Ascending aorta (tissue), 2 donors: ENCODE data around the gene NETO2. TPM values are rescaled to one million over a fixed set of nuclear protein-coding genes. Genes with fewer than 3 reads are reported as not detected.

Experiments
- DNase-seq, 2 donors: peaks; one replicate each; pipeline ENCODE4 v3.0.0-alpha.2; 2019; ENCODE audit warnings: low spot score in 2 of 2
- H3K27ac ChIP-seq, 2 donors: fragments of 200-600 bp; sonication (generic); one replicate each; pipeline ENCODE4 v1.5.1; 2016 to 2017; ENCODE audit warnings: mild to moderate bottlenecking in 1 of 2
- H3K27me3 ChIP-seq: fragments of 200-600 bp; sonication (generic); one replicate; pipeline ENCODE4 v1.5.1; 2017
- H3K36me3 ChIP-seq, 2 donors: fragments of 200-600 bp; sonication (generic); one replicate each; pipeline ENCODE4 v1.5.1; 2016
- H3K4me1 ChIP-seq, 2 donors: fragments of 200-600 bp; sonication (generic); one replicate each; pipeline ENCODE4 v1.5.1; 2016 to 2017; ENCODE audit warnings: mild to moderate bottlenecking in 1 of 2
- H3K4me3 ChIP-seq, 2 donors: fragments of 200-600 bp; sonication (generic); one replicate each; pipeline ENCODE4 v1.5.1; 2016 to 2017; ENCODE audit warnings: mild to moderate bottlenecking in 1 of 2
- H3K9me3 ChIP-seq, 2 donors: fragments of 200-600 bp; sonication (generic); one replicate each; pipeline ENCODE4 v1.5.1; 2016
- intact Hi-C: fragments of 100-400 bp; cut with DNase I; formaldehyde crosslinking; loops from one replicate; pipeline ENCODE4 v1.15.1; 2023
- total RNA-seq: library from RNA; depleted of rRNA; stranded (reverse); fragments of >200 nt; gene quantifications from one replicate; pipeline ENCODE4 v1.1.0, GENCODE V29; 2016
- TF ChIP-seq, protein P1 (sequence below), 3 experiments: fragments of 200-600 bp in 2 of 3; fragments of 450-650 bp in 1 of 3; sonication (generic) in 2 of 3; IDR thresholded peaks; one replicate each; pipeline ENCODE4 v1.5.1; 2016 to 2019; ENCODE audit warnings: antibody characterized with exemption in 3 of 3, mild to moderate bottlenecking in 1 of 3, moderate library complexity in 1 of 3

The NETO2 gene
- total RNA-seq, 1 donor from 2014 or later = 5.9 TPM

DNA sequence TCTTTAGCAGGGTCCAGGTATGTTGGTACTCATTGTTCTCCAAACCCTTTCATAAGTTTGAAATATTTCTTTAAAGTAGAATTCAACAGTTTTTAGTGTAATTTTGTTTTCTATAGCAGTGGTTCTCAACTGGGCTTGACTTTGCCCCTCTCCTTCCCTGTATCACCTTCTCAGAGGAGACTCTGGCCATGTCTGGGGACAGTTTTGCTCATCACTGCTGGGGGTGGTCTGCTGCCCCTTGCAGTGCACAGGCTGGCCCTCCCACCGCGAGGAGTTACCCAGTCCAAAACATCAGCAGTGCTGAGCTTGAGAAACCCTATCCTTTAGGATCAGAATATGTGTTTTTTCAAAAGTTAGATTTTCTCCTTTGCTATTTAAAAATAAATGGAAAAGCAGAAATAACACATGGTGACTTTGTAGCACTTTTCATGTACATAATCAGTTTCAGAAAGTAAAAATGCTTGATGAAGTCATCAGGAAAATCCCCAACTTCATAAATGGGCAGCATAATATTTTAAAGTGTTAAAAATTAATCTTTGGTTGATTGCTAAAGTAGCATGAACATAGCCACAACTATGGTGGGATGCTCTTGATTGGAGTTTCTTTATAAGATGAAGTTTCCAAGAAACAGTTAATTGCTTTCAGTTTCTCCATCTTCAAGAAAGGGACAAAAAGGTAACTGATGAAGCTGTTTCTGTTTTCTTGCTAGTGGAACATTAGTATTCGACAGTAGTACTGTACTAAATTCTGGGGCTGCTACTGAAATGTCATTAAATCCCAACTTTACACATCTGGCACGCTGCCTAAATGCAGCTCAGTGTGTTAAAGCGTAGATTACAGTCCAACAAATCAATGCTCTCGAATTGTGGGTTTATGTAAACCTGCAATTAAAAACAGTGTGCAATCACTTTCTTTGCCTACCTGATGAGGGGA lies 70.3 kb downstream of the NETO2 start:
- intact Hi-C loops = no loop called here

DNA sequence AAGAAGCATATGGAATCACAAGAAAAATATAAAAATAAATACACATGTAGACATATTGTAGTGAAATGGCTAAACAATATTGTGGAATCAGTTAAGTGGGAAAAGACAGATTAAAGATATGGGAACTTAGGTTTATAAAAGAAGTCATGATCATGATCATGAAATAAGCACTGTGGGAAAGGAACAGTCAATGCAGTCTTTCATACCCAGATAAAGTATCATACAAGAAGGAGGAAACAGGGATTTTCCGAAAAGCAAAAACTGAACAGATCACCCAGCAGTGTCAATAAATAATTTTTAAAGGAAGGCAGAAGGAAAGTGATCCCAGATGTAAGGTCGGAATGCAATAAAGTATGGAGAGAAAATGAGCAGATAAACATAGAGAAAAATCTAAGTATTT lies 71.6 kb downstream of the NETO2 start:
- no peak overlapping the region for H3K4me3 ChIP-seq
- TF ChIP-seq, protein P1, sequence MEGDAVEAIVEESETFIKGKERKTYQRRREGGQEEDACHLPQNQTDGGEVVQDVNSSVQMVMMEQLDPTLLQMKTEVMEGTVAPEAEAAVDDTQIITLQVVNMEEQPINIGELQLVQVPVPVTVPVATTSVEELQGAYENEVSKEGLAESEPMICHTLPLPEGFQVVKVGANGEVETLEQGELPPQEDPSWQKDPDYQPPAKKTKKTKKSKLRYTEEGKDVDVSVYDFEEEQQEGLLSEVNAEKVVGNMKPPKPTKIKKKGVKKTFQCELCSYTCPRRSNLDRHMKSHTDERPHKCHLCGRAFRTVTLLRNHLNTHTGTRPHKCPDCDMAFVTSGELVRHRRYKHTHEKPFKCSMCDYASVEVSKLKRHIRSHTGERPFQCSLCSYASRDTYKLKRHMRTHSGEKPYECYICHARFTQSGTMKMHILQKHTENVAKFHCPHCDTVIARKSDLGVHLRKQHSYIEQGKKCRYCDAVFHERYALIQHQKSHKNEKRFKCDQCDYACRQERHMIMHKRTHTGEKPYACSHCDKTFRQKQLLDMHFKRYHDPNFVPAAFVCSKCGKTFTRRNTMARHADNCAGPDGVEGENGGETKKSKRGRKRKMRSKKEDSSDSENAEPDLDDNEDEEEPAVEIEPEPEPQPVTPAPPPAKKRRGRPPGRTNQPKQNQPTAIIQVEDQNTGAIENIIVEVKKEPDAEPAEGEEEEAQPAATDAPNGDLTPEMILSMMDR (IDR thresholded peaks at IDR 0.05) = no peak
- no peak overlapping the region for H3K27ac ChIP-seq
- no peaks in the 10 kb centered on the region for H3K4me1 ChIP-seq
- no peak for DNase-seq
- intact Hi-C loops = no loop called here
- H3K27me3 ChIP-seq = no peaks in the 10 kb centered on the region
- no peaks in the 10 kb centered on the region for H3K9me3 ChIP-seq
- no peaks in the 10 kb centered on the region for H3K36me3 ChIP-seq

More for the DNA sequence above, 70.3 kb downstream of the NETO2 start:
- H3K27ac ChIP-seq = no peak overlapping the region
- no peak overlapping the region for H3K4me3 ChIP-seq
- H3K27me3 ChIP-seq = no peaks in the 10 kb centered on the region
- TF ChIP-seq, protein P1 (IDR thresholded peaks at IDR 0.05) = no peak
- no peaks in the 10 kb centered on the region for H3K9me3 ChIP-seq
- H3K36me3 ChIP-seq = no peaks in the 10 kb centered on the region
- no peak for DNase-seq
- H3K4me1 ChIP-seq = no peaks in the 10 kb centered on the region

GRCh38 chr16:47069841-47070584 lies 73.7 kb downstream of the NETO2 start:
- Histone ChIP-seq H3K4me3 (no peak overlapping the region), H3K27ac (no peak overlapping the region), H3K4me1 (no peaks in the 10 kb centered on the region), H3K9me3 (no peaks in the 10 kb centered on the region), H3K27me3 (no peaks in the 10 kb centered on the region), H3K36me3 (no peaks in the 10 kb centered on the region)
- intact Hi-C loops = no loop called here
- TF ChIP-seq, protein P1 (IDR thresholded peaks at IDR 0.05) = no peak
- DNase-seq = no peak

DNA sequence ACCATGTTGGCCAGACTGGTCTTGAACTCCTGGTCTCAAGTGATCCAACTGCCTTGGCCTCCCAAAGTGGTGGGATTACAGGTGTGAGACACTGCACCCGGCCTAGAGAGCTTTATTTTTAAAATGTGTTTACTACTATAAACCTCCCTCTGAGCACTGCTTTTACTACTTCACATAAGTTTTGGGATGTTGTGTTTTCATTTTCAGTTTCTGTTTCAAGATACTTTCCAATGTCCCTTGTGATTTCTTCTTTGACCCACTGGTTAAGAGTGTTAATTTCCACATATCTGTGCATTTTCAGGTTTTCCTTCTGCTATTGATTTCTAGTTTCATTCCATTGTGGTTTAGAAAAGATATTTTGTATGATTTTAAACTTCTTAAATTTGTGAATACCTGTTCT lies 74.4 kb downstream of the NETO2 start:
- Histone ChIP-seq H3K4me3 (no peak overlapping the region), H3K36me3 (no peaks in the 10 kb centered on the region), H3K27me3 (no peaks in the 10 kb centered on the region), H3K27ac (no peak overlapping the region), H3K4me1 (no peaks in the 10 kb centered on the region), H3K9me3 (no peaks in the 10 kb centered on the region)
- intact Hi-C loops = no loop called here
- TF ChIP-seq, protein P1 (IDR thresholded peaks at IDR 0.05) = no peak
- DNase-seq = no peak

DNA sequence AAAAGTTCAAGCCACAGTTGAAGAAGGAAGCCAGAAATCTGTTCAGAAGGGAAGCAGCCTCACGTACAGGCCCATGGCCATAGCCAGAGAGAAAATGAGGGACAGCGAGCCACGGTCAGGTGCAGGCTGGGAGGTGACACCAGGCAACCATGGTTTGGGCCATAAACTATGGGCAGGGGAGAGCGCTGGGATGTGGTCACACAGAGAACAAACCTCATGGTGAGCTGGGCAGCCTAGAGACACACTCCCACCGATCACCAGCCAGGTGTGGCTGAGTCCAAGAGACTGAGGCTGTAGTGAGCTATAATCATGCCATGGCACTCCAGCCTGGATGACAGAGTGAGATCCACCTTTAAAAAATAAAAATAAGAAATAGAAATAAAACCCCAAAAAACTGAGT lies 76.5 kb downstream of the NETO2 start:
- no peak overlapping the region for H3K4me3 ChIP-seq
- DNase-seq = no peak
- H3K27me3 ChIP-seq = no peaks in the 10 kb centered on the region
- no peak overlapping the region for H3K27ac ChIP-seq
- TF ChIP-seq, protein P1 (IDR thresholded peaks at IDR 0.05) = no peak
- no peaks in the 10 kb centered on the region for H3K36me3 ChIP-seq
- intact Hi-C loops = no loop called here
- no peaks in the 10 kb centered on the region for H3K4me1 ChIP-seq
- H3K9me3 ChIP-seq = no peaks in the 10 kb centered on the region
